Urothelium cell line (cell line): Measurements from ENCODE around the gene KIAA0825.

Experiments used
- DNase-seq: peaks from one replicate; pipeline ENCODE4 v3.0.0; 2011; ENCODE audit warnings: low spot score, mixed read lengths
- FAIRE-seq: peaks from 2 replicates; lab custom pipeline; 2011; peaks lifted over from hg19 to GRCh38; lab: Jason Lieb, UNC

Gene KIAA0825

GRCh38 chr5:94329115-94329514, 289.3 kb downstream of the KIAA0825 start:
- FAIRE-seq, result no peak

DNA sequence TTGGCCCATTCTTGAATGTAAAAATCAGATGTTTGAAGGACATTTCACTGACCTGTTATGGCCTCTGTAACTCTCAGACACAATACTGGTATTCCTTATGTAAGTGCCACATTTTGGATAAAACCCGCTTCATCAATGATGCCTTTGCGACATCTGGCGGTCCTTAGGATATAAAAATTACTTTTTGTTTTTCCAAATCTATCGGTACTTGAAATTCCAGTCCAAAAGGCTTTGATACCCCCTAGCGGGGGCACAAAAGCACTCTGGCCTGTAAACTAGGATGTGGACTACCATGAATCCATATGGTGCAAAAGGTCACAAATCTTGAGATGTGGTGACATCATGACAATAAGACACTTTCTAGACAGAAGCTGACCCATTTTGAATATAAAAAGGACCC, 291.8 kb downstream of the KIAA0825 start:
- DNase-seq, result peak; percentile 34
- no peak for FAIRE-seq

More at GRCh38 chr5:94329115-94329514, 289.3 kb downstream of the KIAA0825 start:
- DNase-seq, result no peak

DNA sequence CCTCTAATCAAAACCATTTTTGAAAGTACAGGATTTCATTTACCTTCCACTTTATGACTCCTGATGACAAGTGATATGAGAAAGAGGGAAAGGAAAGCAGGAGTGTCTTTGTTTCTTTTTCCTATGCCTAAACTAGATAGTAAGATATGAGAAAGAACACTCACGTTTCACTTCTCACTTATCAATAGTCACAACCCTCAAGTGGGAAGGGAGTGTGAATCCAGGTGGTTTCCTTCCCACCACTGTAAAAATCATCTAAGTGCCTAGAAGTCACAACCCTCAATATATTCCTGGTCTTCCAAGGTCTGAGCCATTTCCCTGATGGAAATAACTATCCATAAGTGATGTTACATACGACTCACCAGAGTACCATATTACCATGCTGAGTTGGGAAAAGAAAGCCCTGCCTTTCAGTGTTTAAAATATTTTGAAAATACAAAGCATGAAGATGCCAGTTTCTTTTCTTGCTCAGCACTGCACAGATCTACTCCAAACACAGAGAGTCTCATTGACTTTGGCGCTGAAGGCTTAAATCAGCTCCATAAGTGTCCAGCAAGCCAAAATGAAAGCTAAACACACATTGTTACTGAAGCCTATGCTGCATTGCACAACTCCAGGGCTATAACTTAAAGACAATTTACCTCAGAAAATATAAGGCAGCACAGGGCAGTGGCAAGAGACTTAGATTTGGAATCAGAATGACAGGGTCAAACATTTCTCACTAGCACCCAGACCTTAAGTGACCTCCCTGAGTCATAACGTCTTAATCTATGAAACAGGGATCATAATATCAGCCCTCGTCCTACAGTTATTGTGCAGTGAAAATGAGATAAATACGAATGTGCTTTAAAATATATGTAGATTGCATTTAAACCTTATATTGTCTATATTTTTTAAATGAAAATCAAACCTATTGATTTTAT, 301.2 kb downstream of the KIAA0825 start:
- DNase-seq (no peak), FAIRE-seq (no peak)

DNA sequence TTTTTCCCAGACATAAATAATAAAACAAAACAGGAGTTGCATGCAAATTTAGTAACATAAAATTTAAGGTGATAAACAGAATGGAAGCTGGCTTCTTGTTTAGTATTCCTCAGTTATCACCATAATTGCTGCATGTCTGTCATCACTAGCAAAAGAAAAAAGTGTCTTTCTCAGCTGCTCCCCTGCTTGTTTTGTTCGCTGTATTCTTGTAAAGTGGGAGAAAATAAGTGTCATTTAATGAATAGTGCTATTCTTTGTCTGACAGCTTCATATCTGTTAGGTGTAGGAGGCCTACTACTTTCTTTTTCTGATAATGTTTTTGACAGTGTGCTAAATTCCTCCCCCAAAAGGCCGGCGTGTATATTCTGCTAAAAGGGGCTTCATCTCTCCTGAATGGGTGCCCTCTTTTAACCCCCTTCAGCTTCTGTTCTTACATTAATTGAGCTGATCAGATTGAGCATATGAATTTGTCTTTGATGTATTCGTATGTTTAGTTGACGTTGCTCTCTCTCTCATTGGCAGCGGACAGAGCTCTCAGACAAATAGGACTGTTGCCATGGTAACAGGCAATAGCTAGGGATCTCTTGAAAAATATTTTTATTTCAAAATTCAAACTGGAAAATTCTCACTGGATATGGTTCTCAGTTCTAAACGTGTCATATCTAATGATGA, 303.8 kb downstream of the KIAA0825 start:
- DNase-seq (no peak), FAIRE-seq (no peak)

- no peak for FAIRE-seq
- no peak for DNase-seq
Observed at GRCh38 chr5:94313696-94314095, 304.7 kb downstream of the KIAA0825 start.

- DNase-seq (no peak), FAIRE-seq (no peak)
Observed at GRCh38 chr5:94313188-94313587, 305.2 kb downstream of the KIAA0825 start.

DNA sequence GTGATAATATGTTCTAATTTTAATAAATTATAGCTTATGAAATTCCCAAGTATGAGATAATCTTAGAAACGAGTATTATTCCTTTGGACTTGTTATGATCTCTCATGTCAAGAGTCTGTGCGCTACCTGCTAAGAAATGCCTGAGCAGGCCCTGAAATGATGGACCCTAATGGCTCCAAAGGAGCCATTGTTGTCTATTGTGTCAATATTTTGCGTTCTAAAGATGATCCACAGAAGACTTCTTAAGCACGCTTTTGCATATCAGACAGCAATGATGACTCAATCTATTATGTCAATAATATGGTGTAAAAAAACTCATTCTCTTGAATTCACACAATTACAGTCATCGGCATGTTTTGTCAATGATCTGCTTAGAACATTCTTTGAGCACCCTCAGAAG, 306.1 kb downstream of the KIAA0825 start:
- DNase-seq, result no peak
- FAIRE-seq, result no peak

- no peak for FAIRE-seq
Observed at GRCh38 chr5:94310833-94311232, 307.6 kb downstream of the KIAA0825 start.

GRCh38 chr5:94309141-94309540, 309.3 kb downstream of the KIAA0825 start:
- DNase-seq, result no peak
- no peak for FAIRE-seq

More at GRCh38 chr5:94310833-94311232, 307.6 kb downstream of the KIAA0825 start:
- no peak for DNase-seq

- DNase-seq (no peak), FAIRE-seq (no peak)
Observed at GRCh38 chr5:94308442-94308841, 310.0 kb downstream of the KIAA0825 start.

DNA sequence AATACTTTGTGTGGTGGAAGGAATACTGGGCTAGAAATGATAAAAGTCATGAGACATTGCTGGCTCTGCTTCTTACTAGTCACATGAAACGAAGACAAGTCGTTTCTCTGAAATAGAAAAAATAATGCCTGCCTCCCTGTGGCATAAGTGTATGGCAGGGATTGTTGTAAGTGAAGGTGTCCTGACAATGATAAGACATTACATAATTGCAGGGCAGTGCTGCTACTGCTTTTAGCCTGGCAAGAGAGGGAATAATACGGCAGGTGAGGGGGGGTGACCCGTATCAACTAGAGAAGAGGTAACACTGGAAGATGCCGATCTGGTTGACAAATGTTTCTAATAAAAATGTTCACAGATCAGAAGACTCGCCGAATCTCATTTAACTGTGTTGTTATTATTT, 314.3 kb downstream of the KIAA0825 start:
- DNase-seq, result no peak
- no peak for FAIRE-seq

DNA sequence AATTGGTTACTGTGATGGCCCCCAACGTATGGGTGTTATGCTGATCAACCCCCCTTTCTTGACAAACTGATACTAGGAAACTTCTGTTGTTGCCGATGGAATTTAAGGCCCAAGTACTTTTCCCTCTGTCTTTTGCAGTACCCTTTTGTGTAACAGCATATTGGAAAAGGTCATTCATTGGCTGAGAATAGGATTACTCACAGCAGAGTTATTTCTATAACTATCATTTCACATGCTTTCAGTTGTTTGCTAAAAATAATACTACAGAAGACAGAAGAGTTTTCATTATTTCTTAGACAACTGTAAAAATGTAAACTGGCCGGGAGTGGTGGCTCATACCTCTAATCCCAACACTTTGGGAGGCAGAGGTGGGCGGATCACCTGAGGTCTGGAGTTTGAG, 329.5 kb downstream of the KIAA0825 start:
- DNase-seq (peak; percentile 4), FAIRE-seq (no peak)

DNA sequence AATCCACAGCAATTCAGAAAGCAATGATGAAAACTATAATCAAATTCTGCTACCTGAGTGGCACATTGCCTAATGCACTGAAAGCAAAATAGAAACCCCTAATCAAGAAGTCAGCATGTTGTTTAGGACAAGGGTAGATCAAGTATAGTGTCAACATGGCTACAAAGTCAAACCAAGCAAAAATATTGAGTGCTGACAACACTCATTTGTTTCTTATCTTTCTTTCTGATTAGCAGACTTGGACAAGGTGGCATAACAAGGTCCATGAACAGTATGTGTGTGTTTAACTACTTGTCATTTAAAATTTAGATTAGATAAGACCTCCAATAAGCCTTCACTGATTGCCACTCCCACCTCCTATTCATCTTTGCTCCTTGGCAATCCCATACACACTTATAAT, 332.4 kb downstream of the KIAA0825 start:
- DNase-seq (no peak), FAIRE-seq (no peak)

DNA sequence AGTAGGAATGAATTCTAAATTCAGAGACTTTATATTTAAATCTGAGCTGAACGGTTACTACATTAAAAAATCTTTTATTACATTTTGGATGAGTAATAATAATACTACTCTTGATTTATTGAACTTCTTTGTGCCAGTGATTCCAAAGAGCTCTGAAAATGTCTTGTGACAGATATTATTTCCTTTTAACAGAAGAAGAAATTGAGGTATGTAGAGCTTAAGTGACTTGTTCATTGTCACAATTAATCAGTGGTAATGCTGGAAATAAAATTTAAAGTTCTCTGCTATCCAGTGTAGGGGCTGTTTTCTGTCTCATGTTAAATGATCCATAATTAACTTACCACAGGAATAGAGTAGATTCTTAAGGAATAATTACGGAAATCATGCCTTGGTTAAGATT, 335.3 kb downstream of the KIAA0825 start:
- FAIRE-seq (no peak), DNase-seq (no peak)

GRCh38 chr5:94281236-94281801, 337.1 kb downstream of the KIAA0825 start:
- FAIRE-seq (no peak), DNase-seq (no peak)

DNA sequence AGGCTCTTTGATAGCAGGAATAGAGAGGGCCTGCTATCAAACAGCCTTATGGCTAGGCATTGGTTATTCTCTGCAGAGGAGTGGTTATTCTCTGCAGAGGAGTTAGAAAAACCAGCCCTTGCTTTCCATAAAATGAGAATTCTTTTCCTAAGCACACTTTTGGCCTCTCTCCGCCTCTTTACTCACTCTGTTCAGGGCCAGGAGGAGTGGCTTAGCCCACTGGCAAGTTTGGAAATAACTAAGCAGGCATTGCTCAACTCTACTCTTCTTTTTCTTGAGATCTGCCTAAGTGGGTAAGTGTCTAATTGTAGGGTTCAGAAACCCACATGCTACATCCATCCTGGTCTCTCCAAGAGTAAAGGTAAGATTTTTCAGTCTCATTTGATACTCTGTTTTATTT, 341.7 kb downstream of the KIAA0825 start:
- FAIRE-seq (no peak), DNase-seq (no peak)

- no peak for FAIRE-seq
- no peak for DNase-seq
Observed at GRCh38 chr5:94276048-94276447, 342.4 kb downstream of the KIAA0825 start.

GRCh38 chr5:94274707-94275106, 343.7 kb downstream of the KIAA0825 start:
- DNase-seq (no peak), FAIRE-seq (no peak)

DNA sequence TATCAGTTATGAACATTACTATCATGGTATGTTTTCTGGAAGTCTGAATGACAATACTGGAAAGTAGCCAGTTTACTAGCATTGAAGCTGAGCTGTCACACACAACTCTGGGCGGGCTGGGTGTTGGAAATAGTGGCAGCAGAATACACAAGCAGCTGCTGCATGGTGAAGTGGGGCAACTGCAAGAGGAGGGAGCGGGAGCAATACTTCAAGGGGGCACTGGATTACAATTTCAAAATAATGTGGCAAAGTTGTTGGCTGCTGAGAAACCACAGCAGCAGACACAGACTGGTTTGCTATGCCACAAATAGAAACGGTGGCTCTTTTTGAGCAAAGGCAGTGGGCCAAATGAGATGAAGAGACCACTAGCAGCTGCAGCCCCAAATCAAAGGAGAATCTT, 350.2 kb downstream of the KIAA0825 start:
- no peak for FAIRE-seq
- no peak for DNase-seq

GRCh38 chr5:94267350-94267899, 351.0 kb downstream of the KIAA0825 start:
- DNase-seq (no peak), FAIRE-seq (no peak)

DNA sequence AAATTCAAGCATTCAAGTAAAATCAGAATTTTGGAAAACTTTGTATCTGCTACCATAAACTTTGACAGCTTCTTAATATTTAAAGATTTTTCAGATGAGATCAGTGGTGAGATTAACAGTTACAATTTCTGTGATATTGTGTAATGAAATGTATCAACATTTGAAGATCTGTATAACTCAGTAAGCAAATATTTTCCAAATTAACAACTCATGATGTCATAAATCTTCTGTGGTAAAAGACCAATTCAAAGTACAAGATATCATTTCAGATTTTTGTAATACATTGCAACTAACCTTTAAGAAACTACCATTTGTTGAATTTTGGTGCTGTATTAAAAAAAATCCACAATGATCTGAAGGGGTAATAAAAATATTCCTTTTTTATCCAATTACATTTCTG, 352.2 kb downstream of the KIAA0825 start:
- no peak for FAIRE-seq
- DNase-seq, result no peak
